ENCODE data around the gene ZMIZ1.

ZMIZ1 gene

DNA sequence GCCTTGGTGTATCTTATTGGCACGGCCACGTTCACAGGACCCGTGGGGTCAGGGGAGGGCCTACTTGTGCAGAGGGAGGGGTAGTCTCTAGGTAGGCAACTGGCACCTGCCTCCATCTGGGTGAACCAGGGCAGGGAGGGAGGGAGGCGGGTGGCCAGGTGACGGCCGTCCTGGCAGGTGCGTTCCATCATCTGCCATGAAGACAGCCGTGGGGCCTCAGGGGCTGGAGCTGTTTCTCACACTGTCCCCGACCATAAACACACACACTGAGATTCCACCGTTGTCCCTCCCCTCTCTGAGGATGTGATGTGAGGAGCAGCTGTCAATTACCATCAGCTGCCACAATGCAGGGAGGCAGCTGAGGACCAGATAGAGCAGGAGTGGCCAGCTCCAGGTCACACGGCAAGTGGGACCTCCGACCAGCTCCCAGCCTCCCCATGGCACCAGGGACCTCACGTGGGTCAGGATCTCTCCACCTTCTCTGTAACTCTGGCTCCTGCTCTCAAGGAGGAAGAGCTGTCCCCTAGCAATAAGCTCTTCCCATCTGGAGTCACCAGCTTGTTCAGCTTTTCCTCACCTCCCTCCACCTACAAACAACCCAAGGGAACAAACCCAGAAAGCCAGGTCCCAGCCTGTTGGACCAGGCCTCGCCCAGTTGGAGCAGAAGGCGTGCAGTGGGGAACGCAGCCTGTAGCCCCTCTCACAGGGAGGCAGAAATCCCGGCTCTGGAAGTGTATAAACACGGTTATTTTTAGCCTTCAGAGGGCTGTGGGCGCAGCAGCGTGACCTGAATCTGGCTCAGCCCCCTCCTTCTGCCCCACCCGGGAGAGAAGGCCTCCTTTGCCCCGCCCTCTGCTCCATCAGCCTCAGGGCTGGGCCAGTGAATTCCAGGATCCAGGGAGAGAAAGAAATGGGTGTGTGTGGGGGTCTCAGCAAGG lies 33.1 kb downstream of the ZMIZ1 start:
- no peak for DNase-seq

DNA sequence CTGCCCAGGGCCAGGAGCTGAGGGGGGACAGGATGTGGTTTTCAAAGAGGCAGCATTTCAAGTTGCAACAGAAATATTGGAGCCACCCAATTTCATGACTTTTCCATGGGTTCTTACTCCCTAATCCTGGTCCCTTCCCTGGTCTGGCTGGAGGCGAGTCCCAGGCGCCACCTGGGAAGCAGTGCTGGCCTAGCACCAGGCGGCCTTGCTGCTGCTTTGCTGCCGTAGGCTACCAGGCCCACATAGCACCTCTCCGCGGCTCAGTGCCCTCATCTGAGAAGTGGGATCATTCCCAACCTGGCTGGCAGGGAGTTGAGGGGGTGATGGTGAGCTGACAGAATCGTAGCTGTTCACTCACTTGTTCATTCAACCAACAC lies 33.7 kb downstream of the ZMIZ1 start:
- no peak for DNase-seq

DNA sequence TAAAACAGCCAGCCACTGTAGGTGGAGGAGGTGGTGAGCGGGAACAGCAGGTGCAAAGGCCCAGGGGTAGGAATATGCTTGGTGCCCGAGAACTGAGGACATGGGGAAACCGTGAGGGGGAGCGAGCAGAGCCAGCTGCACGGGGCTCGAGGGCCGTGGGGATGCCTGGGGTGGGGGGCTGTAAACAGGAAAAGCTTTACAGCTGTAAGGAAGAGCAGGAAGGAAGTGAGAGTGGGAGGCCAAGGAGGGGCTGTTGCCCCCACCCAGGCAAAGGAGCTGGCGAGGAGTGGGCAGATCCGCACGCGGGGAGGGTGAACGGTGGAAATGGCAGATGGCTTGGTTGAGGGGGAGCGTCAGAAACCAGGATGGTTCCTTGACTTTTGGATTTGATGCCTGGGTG lies 34.4 kb downstream of the ZMIZ1 start:
- DNase-seq, result no peak

GRCh38 chr10:79103585-79103984 lies 34.8 kb downstream of the ZMIZ1 start:
- DNase-seq, result no peak

DNA sequence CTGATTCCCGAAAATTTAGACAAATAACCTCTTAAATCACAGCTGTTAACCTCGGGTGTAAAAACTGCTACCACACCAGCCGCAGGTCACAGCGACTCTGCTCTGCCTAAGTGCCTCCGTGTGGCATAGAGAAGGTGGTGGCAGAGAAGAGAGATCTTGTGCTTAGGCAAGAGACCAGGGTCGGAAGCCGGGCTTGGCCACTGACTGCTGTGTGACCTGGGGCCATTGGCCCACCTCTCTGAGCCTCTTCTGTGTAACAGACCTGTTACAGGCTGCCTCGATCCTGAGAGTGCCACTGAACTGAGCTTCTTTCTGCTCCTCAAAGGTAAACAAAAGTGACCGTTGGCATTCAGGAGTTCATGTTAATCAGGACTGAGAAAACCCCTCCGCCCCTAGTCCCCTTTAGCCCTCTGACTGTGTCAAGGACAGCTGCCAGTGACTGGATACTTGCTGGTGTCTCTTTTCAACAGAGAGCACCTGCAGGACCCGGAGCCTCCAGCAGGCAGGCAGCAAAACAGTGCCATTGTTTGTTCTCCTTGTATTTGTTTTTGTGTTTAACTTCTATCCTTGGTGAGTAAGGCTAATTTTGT lies 36.5 kb downstream of the ZMIZ1 start:
- no peak for DNase-seq

DNA sequence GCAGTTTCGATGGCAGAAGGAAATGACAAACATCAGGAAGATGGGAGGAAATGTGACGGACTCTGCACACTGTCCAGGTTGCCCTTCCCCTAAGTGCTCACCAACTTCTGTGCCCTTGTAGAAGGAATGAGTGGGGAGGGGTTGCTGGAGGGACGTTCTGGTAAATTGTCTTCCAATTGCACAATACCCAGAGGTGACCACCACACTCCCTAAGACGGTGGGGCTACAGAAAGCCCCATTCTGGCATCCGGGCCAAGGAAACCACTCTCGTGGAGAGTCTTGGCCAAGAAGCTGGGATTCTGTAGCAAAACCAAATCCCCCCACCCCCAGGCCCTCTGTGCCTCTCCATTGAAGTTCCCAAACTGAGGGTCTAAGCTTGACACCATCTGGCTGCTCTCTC lies 37.1 kb downstream of the ZMIZ1 start:
- DNase-seq, result no peak

- DNase-seq, result no peak
These were observed 37.7 kb downstream of the ZMIZ1 start for GRCh38 chr10:79106256-79107050.

GRCh38 chr10:79107736-79108264 lies 39.0 kb downstream of the ZMIZ1 start:
- no peak for DNase-seq

DNA sequence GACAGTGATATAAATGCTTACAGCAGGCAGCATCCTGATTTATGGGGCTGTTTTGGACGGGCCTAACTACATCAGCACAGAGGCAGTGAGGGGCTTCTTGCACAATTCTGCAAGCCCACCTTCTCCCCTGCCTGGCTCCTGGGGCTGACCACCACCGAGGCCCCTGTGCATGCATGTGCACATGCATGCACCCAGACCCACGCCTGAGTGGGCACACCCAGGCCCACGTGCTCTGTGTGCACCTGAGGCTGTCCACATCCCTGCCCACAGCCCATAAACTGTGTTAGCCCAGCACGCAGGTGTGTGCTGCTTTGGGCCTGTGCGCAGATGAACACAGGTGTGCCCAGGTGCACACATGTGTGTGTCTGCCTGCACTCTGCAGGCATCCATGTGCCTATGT lies 40.0 kb downstream of the ZMIZ1 start:
- DNase-seq, result no peak

DNA sequence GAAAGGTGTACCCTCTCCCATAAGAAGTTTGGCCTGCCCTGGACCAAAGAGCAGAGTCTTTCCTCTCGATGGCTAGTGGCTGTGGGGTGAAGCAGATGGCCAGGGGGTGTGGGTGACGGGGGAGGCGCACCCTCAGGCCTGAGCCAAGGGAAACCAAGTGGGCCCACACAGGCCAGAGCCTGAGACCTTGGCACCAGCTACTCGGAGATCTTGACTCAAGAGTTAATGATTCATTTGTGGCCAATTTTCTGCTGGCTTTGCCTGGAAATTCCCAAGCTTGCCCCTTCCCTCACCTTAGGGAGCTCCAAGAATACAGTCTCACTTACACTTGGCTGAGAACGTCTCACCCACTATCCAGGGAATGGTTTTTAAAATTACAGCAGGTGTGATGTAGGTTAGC lies 42.7 kb downstream of the ZMIZ1 start:
- no peak for DNase-seq

GRCh38 chr10:79111846-79112614 lies 43.3 kb downstream of the ZMIZ1 start:
- no peak for DNase-seq

GRCh38 chr10:79112881-79113431 lies 44.2 kb downstream of the ZMIZ1 start:
- no peak for DNase-seq

DNA sequence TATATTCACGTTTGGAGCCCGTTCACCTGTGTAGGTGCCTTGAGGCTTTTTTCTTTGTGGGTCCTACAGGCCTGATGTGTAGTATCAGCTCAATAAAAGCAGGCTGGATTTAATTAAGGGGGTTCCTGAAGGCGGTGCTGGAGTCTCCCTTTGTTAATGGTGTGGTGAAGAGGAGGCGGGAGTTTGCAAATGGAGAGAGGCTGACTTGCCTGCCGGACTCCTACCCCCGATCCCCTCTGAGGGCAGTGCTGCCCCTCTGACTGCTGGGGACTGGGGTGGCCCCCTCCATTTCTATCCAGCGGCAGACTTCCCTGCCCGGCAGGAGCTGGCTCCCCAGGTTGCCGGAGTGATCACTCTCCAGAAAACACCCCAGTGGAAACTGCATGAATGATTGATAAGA lies 45.1 kb downstream of the ZMIZ1 start:
- DNase-seq, result no peak

GRCh38 chr10:79115302-79115701 lies 46.5 kb downstream of the ZMIZ1 start:
- DNase-seq, result no peak

DNA sequence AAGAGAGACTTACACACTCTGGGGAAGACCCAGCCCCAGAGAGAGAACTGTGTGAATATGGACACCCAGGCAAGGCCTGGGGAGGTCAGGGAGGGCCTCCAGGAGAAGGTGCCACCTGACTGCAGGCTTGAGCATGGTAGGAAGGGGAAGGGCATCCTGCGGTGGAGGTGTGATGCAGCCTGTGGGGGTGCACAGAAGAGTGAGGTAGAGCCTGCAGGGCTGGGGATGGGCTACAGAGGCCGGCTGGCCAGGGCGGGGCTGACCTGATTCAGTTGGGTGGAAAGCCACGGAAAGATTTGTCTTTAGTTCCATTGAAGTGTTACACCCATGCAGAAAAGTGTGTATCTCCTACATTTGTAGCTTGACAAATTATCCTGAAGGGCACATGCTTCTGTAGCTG lies 47.6 kb downstream of the ZMIZ1 start:
- no peak for DNase-seq

GRCh38 chr10:79116801-79117723 lies 48.3 kb downstream of the ZMIZ1 start:
- no peak for DNase-seq

GRCh38 chr10:79118286-79119202 lies 49.8 kb downstream of the ZMIZ1 start:
- DNase-seq, result no peak

GRCh38 chr10:79119306-79119705 lies 50.5 kb downstream of the ZMIZ1 start:
- no peak for DNase-seq

- DNase-seq, result no peak
These were observed 54.8 kb downstream of the ZMIZ1 start for GRCh38 chr10:79123547-79123963.

GRCh38 chr10:79124066-79124465 lies 55.3 kb downstream of the ZMIZ1 start:
- no peak for DNase-seq
